ENCODE measurements around the gene LSM2. TPM values are rescaled to one million over a fixed set of nuclear protein-coding genes. Genes with fewer than 3 reads are reported as not detected.
A peak's percentile ranks its signal among the peaks of the same experiment; 100 is the strongest.

Gene LSM2
- total and polyA plus RNA-seq, 9 of the 15 experiments (the other 6 are each of a cell fraction or from before 2014, with no cell fraction given), result 154 to 407 (median 223) TPM

- TF ChIP-seq, protein P1, sequence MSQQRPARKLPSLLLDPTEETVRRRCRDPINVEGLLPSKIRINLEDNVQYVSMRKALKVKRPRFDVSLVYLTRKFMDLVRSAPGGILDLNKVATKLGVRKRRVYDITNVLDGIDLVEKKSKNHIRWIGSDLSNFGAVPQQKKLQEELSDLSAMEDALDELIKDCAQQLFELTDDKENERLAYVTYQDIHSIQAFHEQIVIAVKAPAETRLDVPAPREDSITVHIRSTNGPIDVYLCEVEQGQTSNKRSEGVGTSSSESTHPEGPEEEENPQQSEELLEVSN (IDR thresholded peaks at IDR 0.05; ENCODE audit: borderline replicate concordance in 1 of 2, extremely low read depth in 1 of 2, insufficient read depth in 1 of 2, insufficient read length in 1 of 2, low read depth in 1 of 2, low read length in 1 of 2, poor library complexity in 1 of 2, severe bottlenecking in 1 of 2), result peak in 1 of 2 experiments; percentile 34
- TF ChIP-seq FOXP4 (CRISPR knock-in tag; IDR thresholded peaks at IDR 0.05; ENCODE audit: borderline replicate concordance) (peak; percentile 75; the same call in 1 of the 2 replicates), MTA2 (IDR thresholded peaks at IDR 0.05; ENCODE audit: low read depth) (no peak), RAD21 (CRISPR knock-in tag; conservative IDR thresholded peaks at IDR 0.05 in 1 of 2, IDR thresholded peaks at IDR 0.05 in 1 of 2) (peak; percentile 16 to 30; a peak in 3 of 4 replicates), SOX6 (IDR thresholded peaks at IDR 0.05) (peak; percentile 36; the same call in 1 of the 2 replicates), ZNF239 (CRISPR knock-in tag; IDR thresholded peaks at IDR 0.05) (peak; percentile 31; the same call in 1 of the 2 replicates), MTF1 (CRISPR knock-in tag; IDR thresholded peaks at IDR 0.05; ENCODE audit: borderline replicate concordance) (no peak), CHD4 (IDR thresholded peaks at IDR 0.05; ENCODE audit: insufficient read depth, insufficient replicate concordance, low read depth, low read length, poor library complexity, severe bottlenecking) (no peak), PPARD (CRISPR knock-in tag; IDR thresholded peaks at IDR 0.05) (no peak)
- TF ChIP-seq, protein P2, sequence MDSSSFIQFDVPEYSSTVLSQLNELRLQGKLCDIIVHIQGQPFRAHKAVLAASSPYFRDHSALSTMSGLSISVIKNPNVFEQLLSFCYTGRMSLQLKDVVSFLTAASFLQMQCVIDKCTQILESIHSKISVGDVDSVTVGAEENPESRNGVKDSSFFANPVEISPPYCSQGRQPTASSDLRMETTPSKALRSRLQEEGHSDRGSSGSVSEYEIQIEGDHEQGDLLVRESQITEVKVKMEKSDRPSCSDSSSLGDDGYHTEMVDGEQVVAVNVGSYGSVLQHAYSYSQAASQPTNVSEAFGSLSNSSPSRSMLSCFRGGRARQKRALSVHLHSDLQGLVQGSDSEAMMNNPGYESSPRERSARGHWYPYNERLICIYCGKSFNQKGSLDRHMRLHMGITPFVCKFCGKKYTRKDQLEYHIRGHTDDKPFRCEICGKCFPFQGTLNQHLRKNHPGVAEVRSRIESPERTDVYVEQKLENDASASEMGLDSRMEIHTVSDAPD (CRISPR knock-in tag; IDR thresholded peaks at IDR 0.05), result no peak
- TF ChIP-seq, protein P3, sequence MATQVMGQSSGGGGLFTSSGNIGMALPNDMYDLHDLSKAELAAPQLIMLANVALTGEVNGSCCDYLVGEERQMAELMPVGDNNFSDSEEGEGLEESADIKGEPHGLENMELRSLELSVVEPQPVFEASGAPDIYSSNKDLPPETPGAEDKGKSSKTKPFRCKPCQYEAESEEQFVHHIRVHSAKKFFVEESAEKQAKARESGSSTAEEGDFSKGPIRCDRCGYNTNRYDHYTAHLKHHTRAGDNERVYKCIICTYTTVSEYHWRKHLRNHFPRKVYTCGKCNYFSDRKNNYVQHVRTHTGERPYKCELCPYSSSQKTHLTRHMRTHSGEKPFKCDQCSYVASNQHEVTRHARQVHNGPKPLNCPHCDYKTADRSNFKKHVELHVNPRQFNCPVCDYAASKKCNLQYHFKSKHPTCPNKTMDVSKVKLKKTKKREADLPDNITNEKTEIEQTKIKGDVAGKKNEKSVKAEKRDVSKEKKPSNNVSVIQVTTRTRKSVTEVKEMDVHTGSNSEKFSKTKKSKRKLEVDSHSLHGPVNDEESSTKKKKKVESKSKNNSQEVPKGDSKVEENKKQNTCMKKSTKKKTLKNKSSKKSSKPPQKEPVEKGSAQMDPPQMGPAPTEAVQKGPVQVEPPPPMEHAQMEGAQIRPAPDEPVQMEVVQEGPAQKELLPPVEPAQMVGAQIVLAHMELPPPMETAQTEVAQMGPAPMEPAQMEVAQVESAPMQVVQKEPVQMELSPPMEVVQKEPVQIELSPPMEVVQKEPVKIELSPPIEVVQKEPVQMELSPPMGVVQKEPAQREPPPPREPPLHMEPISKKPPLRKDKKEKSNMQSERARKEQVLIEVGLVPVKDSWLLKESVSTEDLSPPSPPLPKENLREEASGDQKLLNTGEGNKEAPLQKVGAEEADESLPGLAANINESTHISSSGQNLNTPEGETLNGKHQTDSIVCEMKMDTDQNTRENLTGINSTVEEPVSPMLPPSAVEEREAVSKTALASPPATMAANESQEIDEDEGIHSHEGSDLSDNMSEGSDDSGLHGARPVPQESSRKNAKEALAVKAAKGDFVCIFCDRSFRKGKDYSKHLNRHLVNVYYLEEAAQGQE (IDR thresholded peaks at IDR 0.05; ENCODE audit: borderline replicate concordance), result no peak
- TF ChIP-seq, protein P3 (CRISPR knock-in tag; IDR thresholded peaks at IDR 0.05; ENCODE audit: low read depth), result peak; percentile 87
Observed at GRCh38 chr6:31815025-31815838, 8.5 kb upstream of the LSM2 start, which contains the start of the genes HSPA1A and HSPA1L (continued).
